HL-60 (cell line): ENCODE measurements around the gene RAB3C.

Source experiments
- DNase-seq, 2 experiments: peaks; one replicate each; pipeline ENCODE4 v3.0.0-alpha.2; 2010 to 2020; ENCODE audit warnings: low read depth in 1 of 2, low spot score in 1 of 2
- H3K27ac ChIP-seq: fragments of 250-450 bp; sonication (Bioruptor Pico); replicated peaks from 2 replicates; pipeline ENCODE4 v1.5.1; 2020; ENCODE audit warnings: mild to moderate bottlenecking, moderate library complexity
- H3K27me3 ChIP-seq: fragments of 250-450 bp; sonication (Bioruptor Pico); 2 replicates; pipeline ENCODE4 v1.5.1; 2021; ENCODE audit warnings: mild to moderate bottlenecking, moderate library complexity; ENCODE audit not compliant: insufficient read depth, poor library complexity, severe bottlenecking
- H3K4me3 ChIP-seq: replicated peaks from 2 replicates; pipeline ENCODE4 v1.5.1; 2011; ENCODE audit warnings: mild to moderate bottlenecking, control low read depth, low read length; ENCODE audit not compliant: insufficient read depth
- CTCF ChIP-seq: IDR thresholded peaks from one replicate; pipeline ENCODE4 v1.5.1; 2011; ENCODE audit warnings: low read length, control low read depth, inconsistent platforms; ENCODE audit not compliant: insufficient read depth
- GABPA ChIP-seq: IDR thresholded peaks from 2 replicates; pipeline ENCODE4 v1.6.1; 2012; ENCODE audit warnings: low read depth
- POLR2AphosphoS5 ChIP-seq: IDR thresholded peaks from 2 replicates; pipeline ENCODE4 v1.6.1; 2012; ENCODE audit warnings: low read depth
- REST ChIP-seq: IDR thresholded peaks from 2 replicates; pipeline ENCODE4 v1.6.1; 2012; ENCODE audit warnings: low read depth; ENCODE audit not compliant: insufficient replicate concordance
- SPI1 ChIP-seq: IDR thresholded peaks from 2 replicates; pipeline ENCODE4 v1.6.1; 2012; ENCODE audit warnings: low read depth, mild to moderate bottlenecking, borderline replicate concordance

Gene RAB3C

GRCh38 chr5:58649716-58650115 is 66.8 kb downstream of the RAB3C start:
- TF ChIP-seq SPI1, result no peak
- TF ChIP-seq CTCF, result no peak
- no peak for TF ChIP-seq POLR2AphosphoS5
- TF ChIP-seq REST, result no peak
- no peak for TF ChIP-seq GABPA

GRCh38 chr5:58653521-58653920 is 70.6 kb downstream of the RAB3C start:
- DNase-seq, result no peak
- Histone ChIP-seq H3K27me3 (no peaks in the 10 kb centered on the region), H3K4me3 (no peak overlapping the region), H3K27ac (no peak overlapping the region)
- no peak for TF ChIP-seq GABPA
- no peak for TF ChIP-seq SPI1
- TF ChIP-seq POLR2AphosphoS5, result no peak
- no peak for TF ChIP-seq REST
- no peak for TF ChIP-seq CTCF

More at GRCh38 chr5:58649716-58650115, 66.8 kb downstream of the RAB3C start:
- DNase-seq, result no peak
- Histone ChIP-seq H3K27ac (no peak overlapping the region), H3K27me3 (no peaks in the 10 kb centered on the region), H3K4me3 (no peak overlapping the region)

GRCh38 chr5:58666141-58666540 is 83.3 kb downstream of the RAB3C start:
- H3K27ac ChIP-seq, result no peak overlapping the region
- TF ChIP-seq GABPA (no peak), CTCF (no peak), REST (no peak), POLR2AphosphoS5 (no peak), SPI1 (no peak)
- no peak for DNase-seq

More at GRCh38 chr5:58666141-58666540, 83.3 kb downstream of the RAB3C start:
- no peak overlapping the region for H3K4me3 ChIP-seq
- H3K27me3 ChIP-seq, result no peaks in the 10 kb centered on the region
